ENCODE results near the gene LCA5.
A peak's percentile ranks its signal among the peaks of the same experiment; 100 is the strongest.
"Not testable (repeated sequence)": the region's sequence is repeated elsewhere in the genome, so short reads cannot be mapped to it uniquely, and the experiment has no call there.

Gene LCA5

DNA sequence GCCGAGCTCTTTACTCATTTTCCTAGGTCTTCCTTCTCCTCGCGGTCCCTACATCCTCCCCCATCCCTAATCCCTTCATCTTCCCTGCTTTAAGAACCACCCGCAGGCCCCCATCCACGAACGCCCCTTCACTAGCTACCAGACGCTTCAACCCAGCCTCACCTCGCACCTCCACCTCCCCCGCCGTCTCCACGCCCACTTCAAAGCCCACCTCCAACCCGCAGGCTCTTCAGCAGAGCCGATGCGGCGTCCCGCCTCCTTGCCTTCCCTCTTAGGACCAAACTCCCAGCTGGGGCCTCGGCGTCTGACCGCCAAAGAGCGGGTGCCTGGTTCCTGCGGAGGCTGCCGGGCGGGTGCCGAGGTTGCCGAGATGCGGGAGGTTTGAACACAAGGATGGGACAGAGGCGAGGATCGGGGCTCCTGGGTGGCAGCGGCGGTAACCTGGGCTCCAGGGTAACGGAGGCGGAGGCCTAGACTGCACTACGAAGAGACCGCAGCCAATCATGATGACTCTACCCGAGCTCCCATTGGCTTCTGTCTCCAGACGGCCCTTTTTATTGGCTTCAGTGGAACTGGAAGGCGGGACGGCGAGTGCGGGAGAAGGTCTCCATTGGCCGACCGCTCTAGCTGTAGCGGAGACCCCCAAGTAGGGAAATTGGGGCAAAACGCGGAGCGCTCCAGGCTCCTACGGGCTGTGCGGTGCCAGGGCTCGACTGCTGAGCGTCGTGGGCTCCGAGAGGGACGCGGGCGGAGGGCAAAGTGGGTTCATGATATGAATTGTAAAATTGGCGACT is at the start of gene LCA5:
Gene LCA5 (minus strand): TSS at position 477 of the 794 bp plus-strand sequence. CDS start 18,536 bp downstream, outside the sequence.
- DNase-seq: peak; percentile 85 to 89

DNA sequence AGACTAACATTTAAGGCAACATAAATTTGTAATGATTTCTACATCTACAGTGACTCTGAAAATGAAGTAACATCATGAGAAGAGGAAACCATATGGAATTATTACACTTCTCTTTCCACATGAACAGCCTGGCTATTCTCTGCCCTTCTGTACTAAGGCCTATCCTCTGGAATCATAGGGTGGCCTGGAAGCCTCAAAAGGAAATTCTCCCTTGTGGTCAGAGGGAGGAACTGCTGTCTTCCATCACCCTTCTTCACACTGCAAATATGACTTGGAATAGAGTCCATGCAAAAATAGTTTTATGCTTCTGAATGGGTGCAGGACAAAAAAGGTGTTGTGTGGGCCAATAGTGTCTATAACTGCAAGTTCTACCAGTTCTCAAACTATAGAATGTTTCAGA is 49.3 kb upstream of the LCA5 start:
- no peak for DNase-seq

DNA sequence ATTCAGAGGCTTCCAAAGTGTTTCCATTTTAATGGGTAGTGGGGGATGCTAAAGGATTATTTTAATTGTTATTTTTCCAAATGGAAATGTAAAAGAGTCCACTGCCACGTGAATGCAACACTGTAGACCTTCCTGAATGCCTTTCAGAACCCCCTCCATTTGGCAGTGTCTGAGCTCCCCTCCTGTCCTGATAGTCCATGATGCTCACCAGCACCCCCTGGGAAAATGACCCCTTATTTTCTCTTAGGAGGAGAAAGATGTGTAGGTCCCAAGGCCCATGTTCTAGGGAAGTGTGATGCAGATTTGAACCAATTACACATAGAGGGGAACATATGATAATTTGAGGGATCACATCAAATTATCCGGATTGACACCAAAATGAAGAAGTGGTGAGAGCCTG is 47.1 kb upstream of the LCA5 start:
- no peak for DNase-seq

DNA sequence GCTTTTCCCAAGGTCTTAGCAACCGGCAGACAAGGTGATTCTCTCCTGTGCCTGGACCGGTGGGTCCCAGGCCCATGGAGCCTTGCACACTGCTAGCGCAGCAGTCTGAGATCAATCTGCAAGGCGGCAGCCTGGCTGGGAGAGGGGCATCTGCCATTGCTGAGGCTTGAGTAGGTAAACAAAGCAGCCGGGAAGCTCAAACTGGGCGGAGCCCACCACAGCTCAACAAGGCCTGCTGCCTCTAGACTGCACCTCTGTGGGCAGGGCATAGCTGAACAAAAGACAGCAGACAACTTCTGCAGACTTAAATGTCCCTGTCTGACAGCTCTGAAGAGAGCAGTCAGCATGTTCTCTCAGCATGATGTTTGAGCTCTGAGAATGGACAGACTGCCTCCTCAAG is 40.7 kb upstream of the LCA5 start:
- DNase-seq: not testable (repeated sequence)

DNA sequence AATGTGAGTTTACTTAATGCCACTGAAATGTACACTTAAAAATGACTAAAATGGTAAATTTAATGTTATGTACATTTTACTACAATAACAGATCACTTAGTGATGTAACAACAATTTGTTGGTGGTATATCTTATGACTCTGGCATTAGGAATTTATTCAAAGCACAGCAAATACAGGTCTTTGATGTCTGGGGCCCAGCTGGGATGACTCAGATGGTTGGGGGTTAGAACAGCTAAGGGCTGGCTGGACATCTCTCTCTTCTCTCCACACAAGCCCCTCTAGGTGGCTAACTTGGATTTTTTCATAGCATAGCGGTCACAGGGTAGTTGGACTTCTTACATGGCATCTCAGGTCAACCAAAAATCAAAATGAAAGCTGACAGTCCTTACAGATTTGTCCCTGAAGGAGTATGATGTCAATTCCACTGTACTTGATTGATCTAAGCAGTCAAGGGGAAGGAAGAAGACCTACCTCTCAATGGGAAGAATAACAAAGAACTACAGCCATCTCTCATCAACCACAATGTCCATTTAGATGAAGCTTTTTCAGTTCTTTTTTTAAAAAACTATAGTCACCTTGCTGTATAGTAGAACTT is 37.5 kb upstream of the LCA5 start:
- DNase-seq: no peak

DNA sequence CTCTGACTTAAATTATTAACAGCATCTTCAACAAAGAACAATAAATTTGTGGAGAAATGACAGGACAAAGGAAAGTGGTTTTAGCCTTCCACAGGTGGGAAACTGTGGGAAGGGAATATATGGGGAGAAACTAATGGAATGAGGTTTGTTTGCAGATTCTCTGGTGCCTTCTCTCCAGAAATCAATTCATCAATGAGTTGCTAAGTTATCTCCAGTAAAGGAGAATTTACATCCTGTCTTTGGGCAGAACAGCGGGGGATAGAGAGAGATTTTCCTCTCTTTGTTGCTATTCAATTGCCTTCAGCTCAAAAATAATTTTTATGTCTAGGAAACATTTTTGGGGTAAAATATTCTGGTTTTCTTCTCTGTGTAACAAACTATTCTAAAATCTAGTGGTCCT is 36.9 kb upstream of the LCA5 start:
- no peak for DNase-seq

DNA sequence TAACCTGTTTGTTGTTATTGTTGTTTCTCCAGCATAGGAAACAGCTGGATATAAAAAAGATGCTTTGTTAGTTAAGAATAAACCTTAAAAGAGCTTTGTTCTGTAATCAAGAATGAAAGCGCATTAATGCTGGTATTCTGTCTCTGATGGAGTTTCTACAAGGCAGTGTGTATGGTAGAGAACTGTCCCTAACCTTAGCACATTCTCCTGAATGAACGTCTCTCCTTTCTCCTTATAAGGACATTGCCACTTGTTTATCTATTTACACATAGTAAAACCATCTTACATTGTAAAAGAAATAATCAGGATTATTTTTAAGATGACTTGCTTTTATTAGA is 33.8 kb upstream of the LCA5 start:
- no peak for DNase-seq

DNA sequence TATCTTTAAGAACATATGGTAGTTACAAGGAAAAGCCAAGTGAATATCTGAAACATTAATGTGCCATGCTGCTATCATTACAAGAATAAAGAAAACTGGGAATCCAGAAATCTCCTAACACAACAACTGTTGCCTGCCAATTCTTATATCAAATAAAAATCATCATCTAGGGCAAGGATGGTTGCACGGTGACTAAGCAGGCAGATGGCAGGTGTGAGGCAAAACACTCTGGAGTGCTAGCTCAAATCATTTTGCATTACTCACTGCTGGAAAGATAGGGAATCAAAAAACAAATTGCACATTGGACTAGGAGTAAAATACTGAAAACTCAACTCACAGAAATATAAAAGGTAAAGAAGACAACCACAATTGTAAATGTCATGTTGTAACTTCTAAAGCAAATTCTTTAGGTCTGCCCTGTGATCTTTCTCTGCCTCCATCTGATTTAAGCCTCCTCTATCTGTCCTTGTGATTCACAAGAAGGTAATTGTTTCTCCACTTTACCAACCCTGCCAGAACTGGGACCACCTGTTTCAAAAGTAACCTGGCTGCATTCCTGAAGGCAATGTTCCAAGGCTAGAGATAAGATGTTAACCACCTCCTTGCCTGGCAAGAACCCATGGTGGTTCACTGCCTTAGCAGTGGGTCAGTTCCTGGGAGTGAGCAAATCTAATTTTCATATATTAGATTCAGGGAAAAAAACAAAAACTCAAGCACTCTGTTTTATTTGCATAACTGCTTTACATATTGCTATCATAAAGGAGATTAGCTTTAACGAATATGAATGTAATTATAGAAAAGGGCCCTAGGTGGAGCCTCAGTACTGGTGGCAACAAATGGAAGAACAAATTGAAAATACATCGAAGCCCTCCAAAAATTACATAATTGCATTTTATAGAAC is 33.1 kb upstream of the LCA5 start:
- peak in 1 of 2 donors; percentile 28 for DNase-seq

DNA sequence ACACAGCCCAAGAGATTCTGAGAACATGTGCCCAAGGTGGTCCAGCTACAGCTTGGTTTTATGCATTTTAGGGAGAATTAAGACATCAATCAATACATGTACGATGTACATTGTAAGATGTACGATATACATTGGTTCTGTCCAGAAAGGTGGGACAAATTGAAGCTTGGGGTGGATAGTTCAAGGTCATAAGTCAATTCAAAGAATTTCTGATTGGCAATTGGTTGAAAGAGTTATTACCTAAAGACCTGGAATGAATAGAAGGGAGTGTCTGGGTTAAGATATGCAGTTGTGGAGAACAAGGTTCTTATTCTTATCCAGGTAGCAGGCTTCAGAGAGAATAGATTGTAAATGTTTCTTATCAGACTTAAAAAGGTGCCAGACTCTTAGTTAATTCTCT is 31.8 kb upstream of the LCA5 start:
- DNase-seq: no peak

DNA sequence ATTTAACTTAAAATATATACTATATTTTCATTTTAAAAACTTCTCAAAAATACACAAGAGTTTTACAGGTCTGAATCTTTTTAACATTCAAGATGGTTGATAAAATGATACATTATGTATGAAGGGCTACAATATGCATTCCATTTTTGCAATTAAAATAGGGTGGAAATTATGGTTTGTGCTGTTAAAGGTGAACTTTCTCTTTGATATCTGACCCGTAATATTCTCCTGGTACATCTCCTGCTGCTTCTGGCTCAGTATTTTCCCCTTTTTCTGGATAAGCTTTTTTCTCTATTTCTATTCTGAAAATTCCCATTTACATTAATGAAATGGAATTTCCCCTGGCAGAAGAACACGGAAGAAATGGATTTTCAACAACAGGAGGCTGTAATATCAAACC is 27.4 kb upstream of the LCA5 start:
- no peak for DNase-seq

DNA sequence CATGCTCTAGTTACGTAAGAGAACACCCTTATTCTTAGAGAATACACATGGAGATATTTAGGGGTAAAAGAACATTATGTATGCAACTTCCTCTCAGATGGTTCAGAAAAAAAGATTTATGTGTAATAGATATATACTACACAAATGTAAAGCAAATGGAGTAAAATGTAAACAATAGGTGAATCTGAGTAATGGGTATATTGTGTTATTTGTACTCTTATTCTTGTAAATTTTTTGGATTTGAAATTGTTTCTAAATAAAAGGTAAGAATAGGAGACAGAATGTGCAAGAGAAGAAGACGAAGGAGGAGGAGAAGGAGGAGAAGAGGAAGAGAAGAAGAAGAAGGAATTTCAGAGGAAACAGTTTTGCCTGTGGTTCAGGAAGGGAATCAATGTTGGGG is 22.5 kb upstream of the LCA5 start:
- no peak for DNase-seq

DNA sequence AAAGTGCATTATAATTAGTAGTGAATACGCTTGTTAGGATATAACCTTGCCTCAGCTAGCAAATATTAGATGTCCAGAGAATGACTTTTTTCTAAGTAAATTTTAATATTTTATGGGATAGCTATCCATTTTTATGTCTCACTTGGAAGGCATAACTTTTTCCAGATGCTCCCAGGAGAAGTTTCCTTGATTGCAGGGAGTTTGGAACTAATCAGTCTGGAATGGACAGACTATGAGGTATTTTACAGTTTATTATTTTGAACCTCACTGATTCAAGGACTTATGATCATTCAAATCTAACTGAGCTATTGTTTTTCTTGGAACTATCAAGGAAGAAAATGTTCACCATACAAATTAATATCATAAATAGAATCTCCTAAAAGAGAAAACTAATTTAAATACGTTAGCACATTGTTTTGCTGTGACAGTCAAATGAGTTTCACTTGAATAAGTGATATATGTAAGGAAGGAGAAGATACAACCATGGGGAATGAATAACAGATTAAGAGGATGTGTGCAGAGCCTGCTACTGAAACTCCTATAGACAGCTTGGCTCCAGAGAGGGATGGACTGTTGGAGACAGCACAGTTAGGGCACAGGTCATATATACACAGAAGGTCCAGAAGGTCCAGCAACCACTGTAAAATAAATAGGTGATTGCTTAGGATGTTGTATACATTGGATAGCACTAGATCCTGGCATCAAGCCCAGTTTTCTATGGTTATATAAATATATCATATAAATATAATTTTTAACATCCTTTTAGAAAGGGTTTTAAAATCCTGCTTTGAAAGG is 20.6 kb upstream of the LCA5 start:
- DNase-seq: no peak

DNA sequence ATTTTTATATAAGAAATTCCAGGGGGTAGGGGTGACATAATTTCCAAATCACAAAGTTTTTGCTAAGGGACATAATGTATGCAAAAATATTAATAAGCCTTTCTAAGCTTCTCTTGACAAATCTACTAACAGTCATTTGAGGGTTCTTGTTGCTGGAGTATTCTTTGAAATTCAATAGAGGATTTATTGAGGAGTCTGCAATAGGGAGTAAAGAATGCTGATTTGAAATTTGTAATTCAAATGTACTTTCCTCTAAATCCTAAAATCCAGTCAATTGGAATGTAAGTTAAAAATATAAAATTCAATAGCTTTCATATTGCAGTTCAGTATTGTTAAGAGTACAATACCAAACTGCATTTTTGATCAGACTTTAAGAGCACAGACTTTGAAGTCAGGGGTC is 17.1 kb upstream of the LCA5 start:
- DNase-seq: no peak

DNA sequence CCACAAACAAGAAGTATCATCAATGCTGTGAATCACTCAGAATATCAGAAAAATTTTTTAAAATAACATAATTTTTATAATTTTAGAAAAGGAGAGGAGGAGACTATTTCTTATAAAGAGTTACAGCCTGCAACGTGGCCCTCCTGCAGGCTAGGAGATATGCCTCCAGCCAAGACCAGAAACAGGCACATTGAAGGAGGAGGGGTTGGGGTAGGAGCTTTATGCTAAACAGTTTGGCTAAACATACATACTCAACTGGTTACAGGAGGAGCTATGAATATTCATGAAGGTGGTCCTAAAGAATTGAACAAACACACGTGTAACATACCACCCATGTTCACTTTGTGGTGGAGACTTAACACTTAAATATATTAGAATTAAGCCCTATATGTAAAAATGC is 14.2 kb upstream of the LCA5 start:
- no peak for DNase-seq

DNA sequence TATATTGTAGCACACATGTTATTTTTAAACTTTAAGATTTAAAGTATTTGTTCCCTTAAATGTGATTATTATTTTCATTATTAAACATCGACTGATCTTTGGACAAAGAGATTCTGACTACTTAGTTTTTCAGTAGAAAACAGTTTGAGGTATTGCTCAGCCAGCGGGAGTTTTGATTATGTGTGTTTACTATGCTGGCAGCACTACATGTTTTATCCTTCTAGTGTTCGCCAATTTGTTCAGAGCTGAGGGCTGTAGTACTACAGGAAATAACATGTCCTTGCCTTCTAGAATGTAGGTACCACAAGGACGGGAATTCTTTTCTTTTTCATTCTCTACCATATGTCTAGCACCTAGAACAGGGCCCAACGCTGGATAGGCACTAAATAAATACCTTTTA is 11.1 kb upstream of the LCA5 start:
- DNase-seq: no peak

DNA sequence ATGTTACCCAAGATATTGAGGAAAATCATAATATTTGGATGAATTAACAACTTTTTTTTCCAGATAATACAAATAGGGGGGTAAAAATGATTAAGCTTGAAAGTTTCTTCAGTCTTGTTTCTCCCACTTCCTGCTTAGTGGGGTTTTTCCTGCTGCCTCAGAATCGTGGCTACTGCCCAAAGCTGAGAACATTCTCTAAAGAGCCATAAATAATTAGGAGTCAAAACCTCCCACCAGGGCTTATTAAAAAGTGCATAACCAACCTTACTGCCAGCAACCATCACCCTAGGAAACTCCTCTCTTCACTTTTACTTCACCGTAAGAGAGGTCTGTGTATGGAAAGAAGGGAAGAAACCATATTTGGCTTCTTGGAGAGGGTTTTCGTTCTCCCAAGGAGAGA is 9.0 kb upstream of the LCA5 start:
- no peak for DNase-seq

DNA sequence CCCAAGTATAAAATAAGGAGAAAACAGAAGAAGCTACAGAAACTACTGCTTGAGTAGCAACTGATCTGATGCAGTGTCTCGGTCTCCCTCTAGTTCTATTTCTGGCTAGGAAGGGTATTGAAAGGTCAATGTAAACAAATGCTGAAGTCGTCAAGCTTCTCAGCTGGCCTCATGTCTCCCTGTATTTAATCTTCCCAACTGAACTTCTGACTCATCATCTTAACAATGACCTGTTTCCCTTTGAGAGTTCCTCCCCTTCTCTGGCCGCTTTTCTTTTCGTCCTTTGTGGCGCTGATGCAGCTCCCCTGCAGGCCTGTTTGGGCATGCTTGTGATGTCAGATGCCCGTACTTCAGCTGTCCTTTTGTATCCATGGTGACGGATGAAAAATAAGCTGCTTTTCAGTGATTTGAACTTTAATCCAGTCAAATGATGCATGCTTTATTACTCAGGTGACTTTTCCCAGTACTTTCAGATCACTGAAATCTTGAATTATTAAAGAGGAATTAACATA is 7.8 kb upstream of the LCA5 start:
- peak; percentile 27 to 78 for DNase-seq

DNA sequence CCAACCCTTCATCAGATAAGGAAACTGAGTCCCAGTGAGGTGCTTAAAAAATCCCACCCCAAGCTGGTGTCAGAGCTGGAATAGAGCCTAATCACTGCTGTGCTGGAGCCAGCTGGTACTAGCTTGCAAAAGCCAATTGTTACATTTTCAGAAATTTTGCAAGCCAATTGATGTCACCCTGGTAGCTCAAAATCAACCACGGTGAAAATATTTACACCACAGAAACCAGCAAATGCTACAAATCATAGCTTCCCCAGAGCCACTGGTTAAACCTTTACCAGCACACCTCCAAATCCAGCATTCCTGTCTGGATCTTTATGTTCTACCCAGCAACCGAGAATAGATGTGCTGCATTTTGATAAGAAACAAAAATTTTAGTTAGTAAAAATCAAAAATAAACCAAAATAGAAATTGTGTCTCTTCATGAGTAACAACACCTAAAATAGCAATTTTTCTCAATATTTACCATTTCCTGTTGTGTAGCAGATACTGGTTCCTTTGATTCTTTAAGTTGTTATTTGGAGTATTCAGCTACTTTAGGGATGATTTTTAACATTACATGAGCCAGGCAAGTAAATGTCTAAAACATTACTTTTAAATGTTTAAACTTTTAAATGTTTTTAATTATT is 7.2 kb upstream of the LCA5 start:
- no peak for DNase-seq

DNA sequence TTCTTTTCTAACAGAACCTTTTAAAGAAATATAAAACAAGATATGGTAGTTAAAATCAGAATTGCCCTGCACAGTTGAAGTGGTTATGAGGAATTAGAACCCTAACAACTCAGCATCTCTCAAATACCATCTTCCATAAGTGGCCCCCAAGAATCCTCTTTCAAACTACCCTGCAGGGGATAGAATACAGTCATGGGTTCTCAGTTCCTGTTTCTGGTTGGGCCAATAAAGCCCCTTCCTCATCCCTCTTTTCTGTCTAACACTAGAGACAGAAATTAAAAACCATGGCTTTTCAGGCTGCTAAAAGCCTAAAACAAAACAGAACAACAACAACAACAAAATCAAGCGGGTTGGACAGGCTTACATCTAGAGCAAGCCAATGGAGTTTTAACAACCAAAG is 6.7 kb upstream of the LCA5 start:
- DNase-seq: no peak

DNA sequence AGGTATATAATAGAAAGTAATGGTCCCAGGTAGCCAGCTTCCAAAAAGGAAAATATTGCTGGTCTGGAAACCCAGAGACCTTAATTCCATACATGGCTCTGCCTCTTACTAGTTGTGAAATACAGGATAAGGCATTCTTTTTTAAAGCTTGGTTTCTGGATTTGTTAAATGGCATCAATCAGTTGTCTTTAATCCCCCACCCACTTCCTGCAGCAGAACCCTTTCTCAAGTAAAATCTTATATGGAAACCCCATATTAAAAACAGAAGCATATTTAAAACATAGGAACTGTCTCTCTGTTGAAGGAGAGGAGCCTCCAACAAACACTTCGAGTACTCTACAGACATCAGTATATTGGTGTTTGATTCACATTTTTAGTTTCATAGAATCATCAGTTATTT is 6.2 kb upstream of the LCA5 start:
- DNase-seq: no peak

DNA sequence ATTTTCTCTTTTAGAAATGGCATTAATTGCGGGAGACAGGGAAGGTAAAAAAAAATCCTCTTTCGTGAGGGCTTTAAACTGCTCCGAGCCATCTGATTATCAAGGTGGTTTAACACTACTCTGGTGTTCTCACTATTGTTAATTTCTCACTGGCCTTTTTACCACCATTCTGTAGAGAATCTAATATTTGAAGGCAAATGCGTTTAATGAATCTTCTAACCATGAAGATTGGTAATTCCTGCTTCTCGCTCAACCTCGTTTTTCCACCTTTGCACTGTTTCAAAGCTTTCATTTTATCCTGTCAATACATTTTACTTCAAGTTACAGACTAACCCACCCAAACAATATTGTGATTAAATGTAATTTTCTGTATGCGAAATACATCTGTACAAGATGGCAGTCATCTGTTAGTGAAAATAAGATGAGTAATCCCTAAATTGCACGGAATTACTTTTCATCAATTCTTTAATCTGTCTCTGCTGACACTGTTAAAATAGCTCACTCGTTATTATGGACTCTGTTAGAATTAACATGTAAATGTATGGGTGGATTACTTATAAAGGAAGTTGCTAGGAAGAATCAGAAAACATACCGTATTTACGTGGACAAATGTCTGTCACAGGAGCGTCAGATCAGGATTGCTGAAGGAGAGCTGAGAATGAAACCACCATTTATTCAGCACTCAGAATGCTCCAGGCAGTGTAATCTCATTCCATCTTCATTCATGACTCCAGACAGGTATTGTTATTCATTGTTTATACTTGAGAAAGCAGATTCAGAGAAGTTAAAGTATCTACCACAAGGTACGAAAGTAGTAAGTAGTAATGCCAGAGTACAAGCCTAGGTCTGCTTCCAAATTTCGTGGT is 1.1 kb upstream of the LCA5 start:
- DNase-seq: no peak
